ENCODE data around the gene ZNF337.
"Not testable (repeated sequence)": the region's sequence is repeated elsewhere in the genome, so short reads cannot be mapped to it uniquely, and the experiment has no call there.

The ZNF337 gene

DNA sequence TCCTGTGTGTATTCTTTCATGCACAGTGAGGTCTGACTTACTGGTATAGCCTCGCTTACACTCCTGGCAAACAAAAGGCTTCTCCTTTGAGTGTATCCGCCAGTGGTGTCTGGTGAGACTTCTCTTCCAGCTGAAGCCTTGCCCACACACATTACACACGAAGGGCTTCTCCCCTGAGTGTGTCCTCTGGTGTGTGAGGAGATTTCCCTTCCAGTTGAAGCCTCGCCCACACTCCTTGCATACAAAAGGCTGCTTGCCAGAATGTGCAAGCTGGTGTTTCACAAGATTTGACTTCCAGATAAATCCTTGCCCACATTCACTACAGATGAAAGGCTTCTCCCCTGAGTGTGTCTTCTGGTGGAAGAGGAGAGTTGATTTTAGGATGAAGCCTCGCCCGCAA lies 21.5 kb downstream of the ZNF337 start:
- H3K27ac Mint-ChIP-seq = no peak overlapping the region
- peaks cover 47% of the 10 kb centered on the region for H3K36me3 Mint-ChIP-seq
- no peak overlapping the region for H3K4me3 Mint-ChIP-seq
- H3K9me3 Mint-ChIP-seq (ENCODE audit: low read depth) = no peaks in the 10 kb centered on the region
- H3K27me3 Mint-ChIP-seq = no peaks in the 10 kb centered on the region
- H3K4me1 Mint-ChIP-seq (ENCODE audit: low read depth) = no peaks in the 10 kb centered on the region

DNA sequence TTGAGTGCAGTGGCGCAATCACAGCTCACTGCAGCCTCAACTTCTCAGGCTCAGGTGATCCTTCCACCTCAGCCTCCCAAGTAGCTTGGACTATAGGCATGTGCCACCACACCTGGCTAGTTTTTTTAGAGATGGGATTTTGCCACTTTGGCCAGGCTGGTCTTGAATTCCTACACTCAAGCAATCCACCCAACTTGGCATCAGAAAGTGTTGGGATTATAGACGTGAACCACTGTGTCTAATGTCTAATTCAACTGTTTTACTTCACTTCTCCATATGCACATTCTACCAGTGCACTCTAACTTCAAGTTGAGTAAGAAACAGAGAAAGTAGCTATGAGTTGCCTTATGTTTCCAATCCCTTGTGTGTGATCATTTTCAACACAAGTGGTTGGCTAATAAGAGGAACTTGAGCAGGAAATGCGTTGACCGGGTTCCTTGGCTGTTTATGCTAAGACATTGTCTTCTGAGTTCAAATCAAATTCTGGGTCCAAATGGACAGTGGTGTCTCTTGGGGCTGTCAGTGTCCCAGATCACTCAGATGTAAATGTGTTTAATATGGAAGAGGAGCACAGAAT lies 23.9 kb downstream of the ZNF337 start:
- H3K9me3 Mint-ChIP-seq (ENCODE audit: low read depth) = no peaks in the 10 kb centered on the region
- H3K27me3 Mint-ChIP-seq = no peaks in the 10 kb centered on the region
- no peak overlapping the region for H3K27ac Mint-ChIP-seq
- H3K36me3 Mint-ChIP-seq = peaks cover 41% of the 10 kb centered on the region
- no peak overlapping the region for H3K4me3 Mint-ChIP-seq
- no peaks in the 10 kb centered on the region for H3K4me1 Mint-ChIP-seq (ENCODE audit: low read depth)

DNA sequence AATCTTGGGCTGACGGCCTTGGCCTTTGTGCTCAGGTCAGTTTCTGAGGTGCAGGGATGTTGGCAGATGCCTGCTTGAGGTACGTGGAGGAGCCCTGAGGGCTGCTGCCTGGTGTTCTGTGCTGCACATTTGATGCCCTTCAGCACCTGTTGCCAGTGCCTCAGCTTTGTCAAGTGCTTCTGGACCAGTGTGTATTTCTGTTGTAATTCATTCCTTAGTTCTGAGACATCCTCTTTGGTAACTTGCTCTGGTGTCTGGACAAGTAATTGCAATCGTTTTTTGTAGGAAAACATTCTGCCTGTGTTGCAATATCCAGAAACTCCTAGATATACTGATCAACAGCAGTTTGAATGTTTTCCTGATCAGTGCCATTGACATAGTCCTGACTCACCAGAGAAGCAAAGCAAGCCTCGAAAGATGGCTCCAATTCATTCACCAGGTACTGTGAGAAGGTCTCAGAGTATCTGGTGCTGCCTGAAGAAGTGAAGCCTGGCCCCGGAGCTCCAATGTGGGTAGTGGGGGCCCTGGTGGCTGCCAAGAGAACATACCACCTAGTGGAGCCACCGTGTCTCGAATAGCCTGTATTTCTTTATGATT lies 26.7 kb downstream of the ZNF337 start:
- H3K4me3 Mint-ChIP-seq = no peak overlapping the region
- H3K27me3 Mint-ChIP-seq = no peaks in the 10 kb centered on the region
- no peaks in the 10 kb centered on the region for H3K9me3 Mint-ChIP-seq (ENCODE audit: low read depth)
- no peak overlapping the region for H3K27ac Mint-ChIP-seq
- no peaks in the 10 kb centered on the region for H3K4me1 Mint-ChIP-seq (ENCODE audit: low read depth)
- H3K36me3 Mint-ChIP-seq = peaks cover 19% of the 10 kb centered on the region

DNA sequence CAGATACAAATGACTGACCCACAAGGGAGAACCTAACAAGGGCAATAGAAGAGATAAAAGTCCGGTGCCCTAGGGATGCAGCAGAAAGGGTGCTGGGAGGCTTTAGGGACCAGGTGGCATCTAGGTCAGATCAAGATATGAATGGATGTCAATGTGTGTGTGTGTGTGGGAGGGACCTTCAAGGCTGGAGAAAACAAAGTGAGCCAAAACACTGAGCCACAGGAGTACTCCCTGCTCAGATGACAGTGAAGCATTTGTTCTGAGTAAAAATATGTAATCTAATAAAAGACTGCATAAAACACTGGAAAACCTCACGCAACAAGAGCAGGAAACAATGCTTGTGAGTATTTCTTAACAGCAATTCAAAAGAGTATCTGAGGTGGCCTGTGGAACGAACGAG lies 28.2 kb downstream of the ZNF337 start:
- Mint-ChIP-seq H3K27me3 (no peaks in the 10 kb centered on the region), H3K27ac (no peak overlapping the region), H3K4me1 (ENCODE audit: low read depth) (no peaks in the 10 kb centered on the region), H3K9me3 (ENCODE audit: low read depth) (no peaks in the 10 kb centered on the region), H3K36me3 (peaks cover 4% of the 10 kb centered on the region), H3K4me3 (no peak overlapping the region)

DNA sequence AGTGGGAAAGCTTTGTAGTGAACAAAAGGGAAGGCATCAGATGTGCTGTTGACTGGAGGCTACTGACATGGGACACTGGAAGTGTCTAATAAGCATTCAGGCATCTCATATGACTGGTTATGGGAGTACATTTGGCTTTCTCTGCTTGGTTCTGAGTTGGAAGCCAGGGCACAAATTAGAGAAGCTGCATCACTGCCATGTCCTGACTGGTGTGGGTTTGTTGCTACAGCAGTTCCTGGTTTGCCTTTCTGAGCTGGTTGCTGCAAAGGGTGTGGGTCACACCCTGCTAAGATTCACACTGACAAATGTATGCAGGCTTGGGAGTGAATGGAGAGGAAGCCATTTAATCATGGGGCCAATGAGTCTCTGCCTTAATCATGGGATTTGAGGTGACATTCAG lies 36.7 kb downstream of the ZNF337 start:
- H3K4me1 Mint-ChIP-seq (ENCODE audit: low read depth) = no peaks in the 10 kb centered on the region
- peaks cover 10% of the 10 kb centered on the region for H3K36me3 Mint-ChIP-seq
- H3K27ac Mint-ChIP-seq = no peak overlapping the region
- H3K9me3 Mint-ChIP-seq (ENCODE audit: low read depth) = no peaks in the 10 kb centered on the region
- no peaks in the 10 kb centered on the region for H3K27me3 Mint-ChIP-seq
- no peak overlapping the region for H3K4me3 Mint-ChIP-seq

DNA sequence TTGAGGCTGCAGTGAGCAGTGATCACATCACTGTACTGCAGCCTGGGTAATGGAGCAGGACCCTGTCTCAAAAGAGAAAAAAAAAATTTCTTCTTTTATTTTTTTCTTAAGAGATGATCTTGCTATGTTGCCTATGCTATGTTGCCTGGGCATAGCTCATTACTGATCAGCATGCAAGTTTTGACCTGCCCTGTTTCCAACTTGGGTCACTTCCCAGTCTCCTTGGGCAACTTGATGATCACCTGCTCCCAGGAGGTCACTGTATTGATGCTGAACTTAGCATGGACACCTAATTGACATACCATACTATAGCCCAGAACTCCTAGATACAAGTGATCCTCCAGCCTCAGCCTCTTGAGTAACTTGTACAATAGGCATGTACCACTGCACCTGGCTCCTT lies 42.2 kb downstream of the ZNF337 start:
- Mint-ChIP-seq H3K36me3 (peaks cover 12% of the 10 kb centered on the region), H3K9me3 (ENCODE audit: low read depth) (no peaks in the 10 kb centered on the region)

DNA sequence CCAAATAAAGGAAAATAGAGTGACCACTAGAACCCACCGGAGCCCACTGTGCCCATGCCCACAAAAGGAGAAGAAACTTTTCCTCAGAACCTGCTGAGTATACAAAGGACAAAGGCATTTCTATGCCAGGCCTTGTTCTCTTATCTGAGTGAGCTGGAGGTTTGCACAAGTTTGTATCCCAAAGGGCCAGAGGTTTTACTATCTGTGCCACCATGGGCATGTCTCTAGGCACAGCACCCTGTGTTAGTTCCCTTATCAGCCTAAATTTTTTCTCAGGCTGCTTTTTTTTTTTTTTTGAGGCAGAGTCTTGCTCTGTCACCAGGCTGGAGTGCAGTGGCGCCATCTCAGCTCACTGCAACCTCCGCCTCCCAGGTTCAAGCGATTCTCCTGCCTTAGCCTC lies 43.8 kb downstream of the ZNF337 start:
- H3K4me3 Mint-ChIP-seq; H3K9me3 Mint-ChIP-seq (ENCODE audit: low read depth); H3K4me1 Mint-ChIP-seq (ENCODE audit: low read depth); H3K27ac Mint-ChIP-seq; H3K27me3 Mint-ChIP-seq: not testable (repeated sequence)
- H3K36me3 Mint-ChIP-seq = peaks cover 12% of the 10 kb centered on the region

More for the DNA sequence above, 42.2 kb downstream of the ZNF337 start:
- H3K27ac Mint-ChIP-seq = no peak overlapping the region
- H3K4me1 Mint-ChIP-seq (ENCODE audit: low read depth) = no peaks in the 10 kb centered on the region
- no peaks in the 10 kb centered on the region for H3K27me3 Mint-ChIP-seq
- H3K4me3 Mint-ChIP-seq = no peak overlapping the region

DNA sequence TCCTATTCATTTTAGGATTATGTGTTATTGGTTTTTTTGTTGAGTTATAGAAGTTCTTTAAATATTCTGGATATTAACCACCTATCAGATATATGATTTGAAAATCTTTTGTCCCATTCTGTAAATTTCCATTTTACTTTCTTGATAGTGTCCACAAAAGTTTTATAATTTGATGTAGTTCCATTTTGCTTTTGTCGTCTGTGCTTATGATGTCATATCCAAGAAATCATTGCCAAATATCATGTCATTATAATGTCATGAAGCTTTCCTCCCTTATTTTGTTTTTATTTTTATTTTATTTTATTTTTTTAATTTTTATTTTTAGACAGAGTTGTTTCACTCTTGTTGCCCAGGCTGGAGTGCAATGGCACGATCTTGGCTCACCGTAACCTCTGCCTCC lies 51.8 kb downstream of the ZNF337 start:
- peaks cover 10% of the 10 kb centered on the region for H3K4me1 Mint-ChIP-seq (ENCODE audit: low read depth)
- no peak overlapping the region for H3K4me3 Mint-ChIP-seq
- H3K9me3 Mint-ChIP-seq (ENCODE audit: low read depth) = no peaks in the 10 kb centered on the region
- H3K27me3 Mint-ChIP-seq = no peaks in the 10 kb centered on the region
- peaks cover 15% of the 10 kb centered on the region for H3K36me3 Mint-ChIP-seq
- H3K27ac Mint-ChIP-seq = no peak overlapping the region

DNA sequence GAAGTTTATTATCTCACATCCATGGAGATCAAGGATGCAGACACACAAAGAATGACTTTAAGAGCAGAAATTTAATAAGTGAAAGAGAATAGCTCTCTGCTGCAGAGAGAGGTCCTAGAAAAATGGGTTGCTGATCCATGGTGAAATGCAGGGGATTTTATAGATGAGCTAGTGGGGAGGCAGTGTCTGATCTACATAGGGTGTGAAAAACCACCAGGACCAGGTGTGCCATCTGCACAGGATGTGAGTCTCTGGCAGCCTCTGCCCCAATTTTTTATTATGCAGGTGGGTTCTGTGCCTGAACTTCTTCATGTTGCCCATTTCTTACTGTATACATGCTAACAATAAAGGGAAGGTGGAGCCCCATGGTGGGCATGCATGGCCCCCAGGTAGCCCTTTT lies 52.9 kb downstream of the ZNF337 start:
- peaks cover 10% of the 10 kb centered on the region for H3K4me1 Mint-ChIP-seq (ENCODE audit: low read depth)
- H3K27ac Mint-ChIP-seq = no peak overlapping the region
- H3K9me3 Mint-ChIP-seq (ENCODE audit: low read depth) = no peaks in the 10 kb centered on the region
- H3K36me3 Mint-ChIP-seq = peaks cover 13% of the 10 kb centered on the region
- no peaks in the 10 kb centered on the region for H3K27me3 Mint-ChIP-seq
- H3K4me3 Mint-ChIP-seq = no peak overlapping the region

DNA sequence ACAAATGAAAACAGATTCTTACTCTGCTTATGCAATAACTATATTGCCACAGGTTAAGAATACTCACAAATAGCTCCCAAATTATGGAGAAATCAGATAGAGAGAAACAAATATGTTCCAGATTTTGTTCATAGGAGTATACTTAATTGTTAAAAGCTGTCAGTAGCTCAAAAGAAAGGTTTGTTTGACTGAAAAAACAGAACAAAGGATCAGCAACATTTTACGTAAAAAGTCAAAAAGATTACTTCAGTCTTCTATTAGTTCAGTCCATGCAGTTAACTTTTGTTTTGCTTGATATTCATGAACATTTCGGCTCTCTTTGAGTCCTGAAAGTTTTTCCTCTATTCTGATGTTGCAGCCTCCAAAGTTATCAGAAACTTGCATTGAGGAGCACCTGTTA lies 59.4 kb downstream of the ZNF337 start:
- peaks cover 7% of the 10 kb centered on the region for H3K9me3 Mint-ChIP-seq (ENCODE audit: low read depth)
- peaks cover 28% of the 10 kb centered on the region for H3K36me3 Mint-ChIP-seq
- H3K27me3 Mint-ChIP-seq = no peaks in the 10 kb centered on the region
- H3K27ac Mint-ChIP-seq = no peak overlapping the region
- H3K4me1 Mint-ChIP-seq (ENCODE audit: low read depth) = no peaks in the 10 kb centered on the region
- H3K4me3 Mint-ChIP-seq = no peak overlapping the region

DNA sequence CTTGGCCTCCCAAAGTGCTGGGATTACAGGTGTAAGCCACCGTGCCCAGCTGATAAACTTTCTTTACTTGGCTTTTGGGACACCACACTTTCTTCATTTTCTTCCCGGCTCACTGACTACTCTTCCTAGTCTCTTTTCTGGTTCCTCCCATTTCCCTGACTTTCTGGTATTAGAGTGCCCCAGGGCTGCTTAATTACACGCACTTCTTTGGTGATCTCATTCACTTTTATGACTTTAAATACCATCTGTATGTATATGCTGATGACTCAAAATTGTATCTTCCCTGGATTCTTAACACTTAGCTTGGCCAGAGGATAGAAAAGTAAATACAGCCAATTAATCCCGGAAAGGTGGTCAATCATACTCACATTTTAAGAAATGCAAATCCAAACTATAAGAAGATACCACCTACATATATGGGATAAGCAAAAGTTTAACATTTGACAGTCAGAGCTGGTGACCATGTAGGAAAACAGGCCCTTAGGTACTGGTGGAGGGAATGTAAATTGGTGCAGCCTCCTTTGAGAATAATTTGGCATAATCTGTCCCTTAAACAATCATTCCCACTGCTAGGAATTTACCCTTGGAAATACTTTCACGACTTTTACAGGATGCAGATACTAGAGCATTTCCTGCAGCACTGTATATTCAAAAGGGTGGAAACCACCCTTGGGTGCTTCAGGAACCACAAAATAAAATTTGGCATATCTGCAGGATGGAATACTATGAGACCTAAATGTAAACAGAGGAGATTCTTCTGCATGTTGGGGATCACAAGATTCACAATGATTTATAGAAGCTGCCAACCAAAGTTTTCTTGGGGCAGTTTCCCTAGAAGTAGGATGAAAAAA lies 63.5 kb downstream of the ZNF337 start:
- peaks cover 29% of the 10 kb centered on the region for H3K36me3 Mint-ChIP-seq

DNA sequence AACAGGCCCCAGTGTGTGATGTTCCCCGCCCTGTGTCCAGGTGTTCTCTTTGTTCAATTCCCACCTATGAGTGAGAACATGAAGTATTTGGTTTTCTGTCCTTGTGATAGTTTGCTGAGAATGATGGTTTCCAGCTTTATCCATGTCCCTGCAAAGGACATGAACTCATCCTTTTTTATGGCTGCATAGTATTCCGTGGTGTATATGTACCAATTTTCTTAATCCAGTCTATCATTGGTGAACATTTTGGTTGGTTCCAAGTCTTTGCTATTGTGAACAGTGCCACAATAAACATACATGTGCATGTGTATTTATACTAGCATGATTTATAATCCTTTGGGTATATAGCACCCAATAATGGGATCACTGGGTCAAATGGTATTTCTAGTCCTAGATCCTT lies 66.0 kb downstream of the ZNF337 start:
- not testable (repeated sequence) for H3K27me3 Mint-ChIP-seq; H3K4me1 Mint-ChIP-seq (ENCODE audit: low read depth); H3K27ac Mint-ChIP-seq; H3K4me3 Mint-ChIP-seq; H3K9me3 Mint-ChIP-seq (ENCODE audit: low read depth)
- peaks cover 18% of the 10 kb centered on the region for H3K36me3 Mint-ChIP-seq

More for the DNA sequence above, 63.5 kb downstream of the ZNF337 start:
- H3K9me3 Mint-ChIP-seq (ENCODE audit: low read depth) = peaks cover 7% of the 10 kb centered on the region
- H3K4me3 Mint-ChIP-seq = no peak overlapping the region
- H3K27ac Mint-ChIP-seq = no peak overlapping the region
- H3K27me3 Mint-ChIP-seq = no peaks in the 10 kb centered on the region
- no peaks in the 10 kb centered on the region for H3K4me1 Mint-ChIP-seq (ENCODE audit: low read depth)

DNA sequence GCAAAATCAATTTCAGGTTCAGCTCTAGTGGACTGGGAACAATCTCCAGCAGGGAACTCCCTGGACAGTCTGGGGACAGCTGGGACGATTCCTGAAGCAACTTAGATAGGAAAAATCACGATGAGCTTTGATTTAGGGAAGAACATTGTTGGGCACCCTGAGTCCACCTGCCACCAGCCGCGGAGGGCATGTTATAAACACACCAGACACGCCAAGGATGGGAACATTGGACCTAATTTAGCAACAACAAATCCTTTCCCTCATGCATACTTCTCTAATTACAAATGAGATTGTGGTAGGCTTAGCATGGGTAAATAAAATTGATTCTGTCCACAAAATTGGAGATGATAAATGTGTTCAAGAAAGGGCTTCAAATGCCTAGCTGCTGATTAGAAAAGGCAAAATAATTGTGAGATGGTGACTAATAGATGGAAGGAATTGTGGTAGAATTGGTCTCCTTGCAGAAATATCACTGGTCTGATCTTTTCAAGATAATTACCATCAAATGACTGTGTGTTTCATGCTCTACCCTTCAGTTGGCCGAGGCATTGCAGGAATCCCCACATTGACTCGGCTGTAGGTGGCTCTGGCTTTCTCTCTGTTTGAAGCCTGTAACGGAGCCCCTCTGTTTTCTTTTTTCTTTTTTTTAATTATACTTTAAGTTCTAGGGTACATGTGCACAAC lies 66.7 kb downstream of the ZNF337 start:
- H3K9me3 Mint-ChIP-seq (ENCODE audit: low read depth) = no peaks in the 10 kb centered on the region
- no peaks in the 10 kb centered on the region for H3K27me3 Mint-ChIP-seq
- peaks cover 13% of the 10 kb centered on the region for H3K36me3 Mint-ChIP-seq
- H3K4me3 Mint-ChIP-seq = no peak overlapping the region
- no peak overlapping the region for H3K27ac Mint-ChIP-seq
- H3K4me1 Mint-ChIP-seq (ENCODE audit: low read depth) = no peaks in the 10 kb centered on the region

DNA sequence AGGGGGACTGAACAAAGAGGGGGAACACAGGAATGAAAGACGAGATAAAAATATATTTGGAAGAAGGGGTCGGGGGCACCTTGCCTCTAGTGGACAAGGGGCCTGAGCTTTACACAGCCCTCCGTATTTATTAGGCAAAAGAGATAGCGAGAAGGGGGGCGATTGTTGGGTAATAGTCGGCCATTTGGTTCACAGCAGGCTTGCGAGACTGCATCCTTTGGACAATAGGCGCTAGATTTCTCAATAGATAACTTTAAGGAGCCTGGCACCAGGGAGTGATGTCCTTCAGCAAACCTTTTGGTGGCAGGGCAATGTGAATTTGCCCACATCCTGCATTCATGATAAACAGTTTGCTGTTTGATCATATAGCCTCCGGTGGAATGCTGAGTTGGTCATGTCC lies 69.9 kb downstream of the ZNF337 start:
- Mint-ChIP-seq H3K27ac (no peak overlapping the region), H3K4me3 (no peak overlapping the region), H3K36me3 (peaks cover 8% of the 10 kb centered on the region), H3K27me3 (no peaks in the 10 kb centered on the region), H3K9me3 (ENCODE audit: low read depth) (no peaks in the 10 kb centered on the region), H3K4me1 (ENCODE audit: low read depth) (peaks cover 15% of the 10 kb centered on the region)

DNA sequence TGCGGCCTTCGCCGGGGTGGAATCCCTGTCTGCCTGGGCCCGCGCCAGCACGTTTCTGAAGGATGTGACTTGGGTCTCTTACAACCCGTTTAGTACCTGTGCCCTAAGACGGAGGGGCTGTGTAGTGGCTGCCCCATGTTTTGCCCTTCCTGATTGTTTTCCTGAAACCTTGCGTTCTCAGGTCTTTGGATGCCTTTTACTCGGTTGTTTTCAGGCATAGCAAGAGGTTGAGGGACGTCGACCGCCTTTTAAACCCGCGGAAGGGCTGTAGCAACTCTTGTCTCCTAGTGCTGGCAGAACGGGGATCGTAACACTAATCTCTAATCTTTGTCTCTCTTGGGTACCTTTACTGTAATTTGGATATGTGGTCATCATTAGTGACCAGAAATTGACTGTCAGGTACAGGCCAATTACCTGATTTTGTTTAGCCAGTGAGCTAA lies 72.1 kb downstream of the ZNF337 start:
- Mint-ChIP-seq H3K9me3 (ENCODE audit: low read depth) (no peaks in the 10 kb centered on the region), H3K4me3 (peak overlapping the region; percentile 85), H3K27me3 (no peaks in the 10 kb centered on the region), H3K36me3 (peaks cover 8% of the 10 kb centered on the region), H3K4me1 (ENCODE audit: low read depth) (peaks cover 15% of the 10 kb centered on the region), H3K27ac (peak overlapping the region; percentile 94)

Data from activated naive CD8-positive, alpha-beta T cell (primary cell).